GM19452 (cell line): ENCODE results near the gene NFX1.
"Not testable (repeated sequence)": the region's sequence is repeated elsewhere in the genome, so short reads cannot be mapped to it uniquely, and the experiment has no call there.

Source experiments
- ATAC-seq: cut with Tn5 transposase; IDR thresholded peaks from one replicate; pipeline ENCODE4 v1.9.1; 2021; ENCODE audit not compliant: unreplicated experiment

Gene NFX1

GRCh38 chr9:33354651-33355211 lies 64.4 kb downstream of the NFX1 start:
- ATAC-seq, result no peak

GRCh38 chr9:33355933-33356332 lies 65.6 kb downstream of the NFX1 start:
- no peak for ATAC-seq

- not testable (repeated sequence) for ATAC-seq
Measured at GRCh38 chr9:33358641-33359040, 68.3 kb downstream of the NFX1 start.

GRCh38 chr9:33364127-33364526 lies 73.8 kb downstream of the NFX1 start:
- no peak for ATAC-seq

GRCh38 chr9:33364814-33365213 lies 74.5 kb downstream of the NFX1 start:
- not testable (repeated sequence) for ATAC-seq

GRCh38 chr9:33366979-33367480 lies 76.7 kb downstream of the NFX1 start:
- ATAC-seq, result no peak

- ATAC-seq, result no peak
Measured at GRCh38 chr9:33372900-33373299, 82.6 kb downstream of the NFX1 start.

GRCh38 chr9:33374190-33374589 lies 83.9 kb downstream of the NFX1 start:
- ATAC-seq, result no peak

- ATAC-seq, result no peak
Measured at GRCh38 chr9:33374634-33375237, 84.4 kb downstream of the NFX1 start.

GRCh38 chr9:33375238-33375840 lies 85.0 kb downstream of the NFX1 start:
- no peak for ATAC-seq

- ATAC-seq, result no peak
Measured at GRCh38 chr9:33375841-33376321, 85.6 kb downstream of the NFX1 start.

GRCh38 chr9:33377089-33377715 lies 86.9 kb downstream of the NFX1 start:
- ATAC-seq, result no peak

- ATAC-seq, result no peak
Measured at GRCh38 chr9:33378121-33378795, 87.9 kb downstream of the NFX1 start.

GRCh38 chr9:33379666-33380389 lies 89.5 kb downstream of the NFX1 start:
- no peak for ATAC-seq

GRCh38 chr9:33380390-33381094 lies 90.2 kb downstream of the NFX1 start:
- ATAC-seq, result no peak

- ATAC-seq, result no peak
Measured at GRCh38 chr9:33381231-33381791, 91.0 kb downstream of the NFX1 start.

GRCh38 chr9:33382397-33382796 lies 92.1 kb downstream of the NFX1 start:
- ATAC-seq, result not testable (repeated sequence)

- not testable (repeated sequence) for ATAC-seq
Measured at GRCh38 chr9:33383396-33383795, 93.1 kb downstream of the NFX1 start.

GRCh38 chr9:33385536-33385935 lies 95.2 kb downstream of the NFX1 start:
- not testable (repeated sequence) for ATAC-seq
